T47D (cell line): ENCODE results near the gene BAX.

Experiments used
- DNase-seq, 2 experiments: peaks; one replicate each; pipeline versions ENCODE4 v3.0.0 to v3.0.0-alpha.2; 2011 to 2012; ENCODE audit warnings: low read depth in 1 of 2, low spot score in 1 of 2
- JUND ChIP-seq: IDR thresholded peaks from 2 replicates; pipeline ENCODE4 v1.6.1; 2012; ENCODE audit warnings: low read depth
- in situ Hi-C: cut with HindIII; loops from 2 replicates; pipeline ENCODE4 v1.10.0; 2016; ENCODE audit warnings: low sequenced_read_pairs, low pct_unique_long_range_greater_than_20kb

BAX gene

DNA sequence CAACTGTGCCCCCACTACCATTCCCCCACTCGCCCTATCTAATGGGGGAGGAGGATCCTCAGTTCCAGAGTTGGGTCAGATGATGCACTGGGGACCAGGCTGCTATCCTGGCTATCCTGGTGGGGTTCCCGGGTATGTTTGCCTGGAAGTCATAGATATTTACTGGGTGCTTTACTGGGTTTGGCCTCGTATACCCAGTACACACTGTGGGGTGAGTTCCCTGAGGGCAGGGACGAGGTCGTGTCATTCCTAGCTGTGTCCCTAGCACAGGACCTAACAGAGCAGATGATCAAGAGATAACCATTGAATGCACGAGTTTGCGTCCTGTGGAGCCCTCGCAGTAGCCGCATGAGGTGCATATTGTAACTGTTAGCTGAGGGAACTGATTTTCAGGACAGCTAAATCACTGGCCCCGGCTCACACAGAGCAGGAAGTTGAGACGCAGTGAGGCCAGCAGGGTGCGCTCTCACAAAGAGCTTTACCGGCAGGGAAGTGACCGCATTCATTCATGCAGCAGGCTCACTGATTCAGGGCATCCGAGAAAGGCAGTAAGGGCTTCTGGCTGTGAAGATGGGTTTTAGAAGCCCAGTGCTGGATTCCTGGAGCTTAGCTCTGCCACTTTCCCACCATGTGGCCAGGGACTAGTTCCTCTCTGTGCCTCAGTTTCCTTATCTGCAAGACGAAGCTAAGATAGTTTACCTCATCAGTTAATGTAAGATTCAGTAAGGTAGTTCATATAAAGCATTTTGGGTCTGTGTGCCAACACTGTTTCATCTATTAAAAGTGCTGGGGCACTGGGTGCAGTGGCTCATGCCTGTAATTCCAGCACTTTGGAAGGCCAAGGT lies 45.0 kb downstream of the BAX start:
- TF ChIP-seq JUND: no peak
- in situ Hi-C loops: no loop called here
- peak in 1 of 2 experiments; percentile 56 for DNase-seq

- no peak for TF ChIP-seq JUND
- in situ Hi-C loops: no loop called here
- no peak for DNase-seq
These were observed 49.5 kb downstream of the BAX start for GRCh38 chr19:49004133-49004532.

GRCh38 chr19:49004964-49005614 lies 50.4 kb downstream of the BAX start:
- TF ChIP-seq JUND: no peak
- in situ Hi-C loops: no loop called here
- DNase-seq: no peak

GRCh38 chr19:49006905-49007304 lies 52.2 kb downstream of the BAX start:
- no peak for TF ChIP-seq JUND
- DNase-seq: no peak
- in situ Hi-C loops: no loop called here

GRCh38 chr19:49009828-49010227 lies 55.2 kb downstream of the BAX start:
- TF ChIP-seq JUND: no peak
- in situ Hi-C loops: no loop called here
- no peak for DNase-seq

- in situ Hi-C loops: no loop called here
- no peak for TF ChIP-seq JUND
These were observed 55.8 kb downstream of the BAX start for GRCh38 chr19:49010453-49010852.

GRCh38 chr19:49011194-49011593 lies 56.5 kb downstream of the BAX start:
- no peak for TF ChIP-seq JUND
- no peak for DNase-seq
- in situ Hi-C loops: no loop called here

More at GRCh38 chr19:49010453-49010852, 55.8 kb downstream of the BAX start:
- no peak for DNase-seq
